Kidney epithelial cell (primary cell): ENCODE data around the gene COPB1. TPM values are rescaled to one million over a fixed set of nuclear protein-coding genes. Genes with fewer than 3 reads are reported as not detected.

ENCODE experiments used
- DNase-seq: peaks from one replicate; pipeline ENCODE4 v3.0.0-alpha.2; 2010; ENCODE audit warnings: low read depth
- H3K27me3 ChIP-seq: 2 replicates; pipeline ENCODE4 v1.6.0; 2011; ENCODE audit warnings: low read length; ENCODE audit not compliant: control insufficient read depth, insufficient read depth
- H3K36me3 ChIP-seq: 2 replicates; pipeline ENCODE4 v1.5.1; 2011; ENCODE audit warnings: low read length; ENCODE audit not compliant: control insufficient read depth, insufficient read depth
- H3K4me3 ChIP-seq: 2 replicates; pipeline ENCODE4 v1.5.1; 2011; ENCODE audit warnings: low read depth, mild to moderate bottlenecking, control low read depth, low read length
- CTCF ChIP-seq: IDR thresholded peaks from 2 replicates; pipeline ENCODE4 v1.5.1; 2011; ENCODE audit warnings: mild to moderate bottlenecking, moderate library complexity, low read length, control low read depth, inconsistent platforms; ENCODE audit not compliant: insufficient read depth, poor library complexity, severe bottlenecking
- total RNA-seq: library from RNA; depleted of rRNA; stranded (reverse); fragments of >200 nt; gene quantifications from 2 replicates; pipeline ENCODE4 v1.2.3, GENCODE V29; 2015

The COPB1 gene
- total RNA-seq, 1 donor from 2014 or later: 131 TPM

- no peak for TF ChIP-seq CTCF
- Histone ChIP-seq H3K27me3 (no peaks in the 10 kb centered on the region), H3K4me3 (no peak overlapping the region), H3K36me3 (no peaks in the 10 kb centered on the region)
- DNase-seq: no peak
Observed at GRCh38 chr11:14414470-14415461, 84.8 kb downstream of the COPB1 start.

DNA sequence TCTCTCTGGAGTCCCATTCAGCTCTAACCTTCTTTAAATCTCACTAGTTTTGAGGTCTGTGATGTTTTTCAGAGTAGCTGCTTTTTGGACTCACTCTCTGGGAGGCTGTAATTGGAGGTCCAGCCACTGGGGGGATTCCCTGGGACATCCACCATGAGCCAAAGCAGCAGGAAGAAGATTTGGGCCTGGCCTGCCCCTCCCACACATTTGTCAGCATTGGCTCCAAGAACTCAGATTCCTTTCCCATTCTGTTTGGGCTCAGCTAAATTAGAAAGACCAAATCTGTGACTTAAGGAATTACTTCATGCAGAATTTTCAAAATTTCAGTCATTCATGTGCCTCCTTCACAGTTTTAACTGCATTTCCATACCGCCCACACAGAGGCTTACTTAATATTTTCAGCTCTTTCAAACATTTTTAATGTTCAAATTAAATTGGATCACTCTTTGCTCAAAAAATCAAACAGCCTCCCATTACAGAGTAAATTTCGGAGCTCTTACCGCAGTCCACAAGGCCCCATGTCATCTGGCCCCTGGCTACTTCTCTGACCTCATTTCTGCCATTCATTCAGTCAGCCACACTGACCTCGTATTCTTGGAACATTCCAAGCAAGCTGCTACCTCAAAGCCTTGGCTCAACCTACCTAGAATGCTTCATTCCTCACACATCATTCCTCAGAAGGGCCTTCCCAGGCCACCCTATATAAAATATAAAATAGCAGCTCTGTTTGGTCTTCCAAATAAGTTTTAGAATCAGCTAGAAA lies 86.1 kb downstream of the COPB1 start:
- TF ChIP-seq CTCF: no peak
- DNase-seq: no peak
- Histone ChIP-seq H3K36me3 (no peaks in the 10 kb centered on the region), H3K27me3 (no peaks in the 10 kb centered on the region), H3K4me3 (no peak overlapping the region)

DNA sequence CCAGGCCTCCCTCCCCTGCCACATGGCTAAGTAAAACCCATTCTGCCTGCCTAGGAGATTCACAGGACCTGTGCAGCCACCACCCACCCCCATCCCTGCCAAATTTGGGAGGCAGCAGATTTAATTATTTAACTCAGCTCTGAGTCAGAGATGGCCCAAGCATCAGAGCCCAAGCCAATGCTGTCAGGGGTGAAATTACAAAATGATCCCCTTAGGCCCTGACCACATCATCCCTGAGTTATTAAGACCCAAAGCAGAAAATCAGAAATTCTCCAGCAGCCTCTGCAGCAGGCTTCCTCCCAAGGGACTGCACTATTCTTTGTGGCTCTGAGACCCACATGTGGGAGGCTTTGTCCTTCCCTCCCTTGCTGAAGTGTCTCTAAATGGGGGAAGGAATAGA lies 87.8 kb downstream of the COPB1 start:
- DNase-seq: no peak
- Histone ChIP-seq H3K36me3 (no peaks in the 10 kb centered on the region), H3K27me3 (no peaks in the 10 kb centered on the region), H3K4me3 (no peak overlapping the region)
- TF ChIP-seq CTCF: no peak

DNA sequence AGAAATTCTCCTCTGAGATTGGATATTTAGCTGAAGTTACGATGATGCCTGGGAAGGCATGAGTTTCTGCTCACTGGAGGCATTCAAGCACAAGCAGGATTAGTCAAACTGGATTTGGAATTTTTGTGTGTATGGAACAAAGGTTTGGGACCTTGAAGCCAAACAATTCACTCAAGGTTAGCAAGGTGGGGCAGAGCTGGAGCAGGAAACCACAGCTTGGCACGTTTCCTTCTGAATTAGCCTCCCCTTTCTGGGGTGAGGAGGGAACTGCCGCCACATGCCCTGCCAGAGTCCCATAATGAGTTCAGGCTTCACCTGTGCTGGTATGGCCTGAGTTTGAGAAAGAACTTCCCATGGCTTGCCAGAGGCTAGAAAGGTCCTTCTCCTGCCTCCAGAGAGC lies 89.7 kb downstream of the COPB1 start:
- H3K4me3 ChIP-seq: no peak overlapping the region
- no peaks in the 10 kb centered on the region for H3K27me3 ChIP-seq
- TF ChIP-seq CTCF: no peak
- no peaks in the 10 kb centered on the region for H3K36me3 ChIP-seq
- DNase-seq: no peak

DNA sequence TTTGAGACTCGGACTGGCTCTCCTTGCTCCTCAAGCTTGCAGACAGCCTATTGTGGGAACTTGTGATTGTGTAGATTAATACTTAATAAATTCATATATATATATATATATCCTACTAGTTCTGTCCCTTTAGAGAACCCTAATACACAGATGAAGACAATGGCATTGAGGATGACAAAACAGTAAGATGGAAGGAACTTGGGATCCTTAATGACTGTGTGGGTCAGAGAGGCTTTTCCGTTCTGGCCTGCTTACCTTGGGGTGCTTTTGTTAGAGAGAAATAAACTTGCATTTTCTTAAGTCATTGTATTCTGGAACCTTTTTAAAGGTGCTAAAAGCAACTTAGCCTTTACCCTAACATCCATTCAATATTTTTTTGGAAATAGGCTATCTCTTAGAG lies 91.0 kb downstream of the COPB1 start:
- Histone ChIP-seq H3K36me3 (no peaks in the 10 kb centered on the region), H3K27me3 (no peaks in the 10 kb centered on the region), H3K4me3 (no peak overlapping the region)
- TF ChIP-seq CTCF: no peak
- no peak for DNase-seq

Other genes starting within 250 kb of the COPB1 start
- gene RRAS2, start 140.6 kb downstream of the COPB1 start, total RNA-seq: 102 and 118 TPM in 2 replicates
- gene PSMA1, start 20.6 kb upstream of the COPB1 start, total RNA-seq: 182 and 197 TPM in 2 replicates
- 3.1 TPM in 2 replicates for gene PDE3B, start 144.0 kb upstream of the COPB1 start, total RNA-seq